Measurements from ENCODE around the gene SORCS2. TPM values are rescaled to one million over a fixed set of nuclear protein-coding genes. Genes with fewer than 3 reads are reported as not detected.

Gene SORCS2
- total and polyA plus RNA-seq, 2 donors (not counting 1 experiment from before 2014, with no cell fraction given): not detected

- no peak overlapping the region for H3K4me3 Mint-ChIP-seq
- H3K79me2 ChIP-seq (ENCODE audit: control insufficient read depth, insufficient read depth, low read length): no peaks in the 10 kb centered on the region
- POLR2A ChIA-PET: no interaction called here
- H3K4me2 ChIP-seq (replicated peaks; ENCODE audit: low read depth, low read length, poor library complexity, severe bottlenecking): no peak overlapping the region
- H3K9ac ChIP-seq (ENCODE audit: low read length): no peak overlapping the region
- no peaks in the 10 kb centered on the region for H3K27me3 ChIP-seq (replicated peaks in 1 of 4; ENCODE audit: control extremely low read depth in 1 of 4, control insufficient read depth in 3 of 4, insufficient read depth in 4 of 4, low read length in 3 of 4)
- H4K20me1 ChIP-seq (ENCODE audit: control insufficient read depth, insufficient read depth, low read length, poor library complexity, severe bottlenecking): no peaks in the 10 kb centered on the region
- no peaks in the 10 kb centered on the region for H3K9me3 Mint-ChIP-seq (ENCODE audit: insufficient read depth)
- no peaks in the 10 kb centered on the region for H3K27me3 Mint-ChIP-seq
- TF ChIP-seq, protein P1, sequence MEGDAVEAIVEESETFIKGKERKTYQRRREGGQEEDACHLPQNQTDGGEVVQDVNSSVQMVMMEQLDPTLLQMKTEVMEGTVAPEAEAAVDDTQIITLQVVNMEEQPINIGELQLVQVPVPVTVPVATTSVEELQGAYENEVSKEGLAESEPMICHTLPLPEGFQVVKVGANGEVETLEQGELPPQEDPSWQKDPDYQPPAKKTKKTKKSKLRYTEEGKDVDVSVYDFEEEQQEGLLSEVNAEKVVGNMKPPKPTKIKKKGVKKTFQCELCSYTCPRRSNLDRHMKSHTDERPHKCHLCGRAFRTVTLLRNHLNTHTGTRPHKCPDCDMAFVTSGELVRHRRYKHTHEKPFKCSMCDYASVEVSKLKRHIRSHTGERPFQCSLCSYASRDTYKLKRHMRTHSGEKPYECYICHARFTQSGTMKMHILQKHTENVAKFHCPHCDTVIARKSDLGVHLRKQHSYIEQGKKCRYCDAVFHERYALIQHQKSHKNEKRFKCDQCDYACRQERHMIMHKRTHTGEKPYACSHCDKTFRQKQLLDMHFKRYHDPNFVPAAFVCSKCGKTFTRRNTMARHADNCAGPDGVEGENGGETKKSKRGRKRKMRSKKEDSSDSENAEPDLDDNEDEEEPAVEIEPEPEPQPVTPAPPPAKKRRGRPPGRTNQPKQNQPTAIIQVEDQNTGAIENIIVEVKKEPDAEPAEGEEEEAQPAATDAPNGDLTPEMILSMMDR (IDR thresholded peaks at IDR 0.05): no peak
- TF ChIP-seq EZH2 (IDR thresholded peaks at IDR 0.05; ENCODE audit: borderline replicate concordance, insufficient read depth, low read depth, low read length, poor library complexity, severe bottlenecking): no peak
- 86% methylated on average over 8 of the region's 9 CpGs for WGBS (ENCODE audit: insufficient coverage)
- peaks cover 4% of the 10 kb centered on the region for H3K4me1 Mint-ChIP-seq
- peaks cover 0 to 2% (median 0%) of the 10 kb centered on the region in 3 donors for H3K9me3 ChIP-seq (ENCODE audit: control extremely low read depth in 1 of 3, control insufficient read depth in 2 of 3, insufficient read depth in 1 of 3, low read length in 2 of 3)
- H3K4me3 ChIP-seq (ENCODE audit: control extremely low read depth in 1 of 5, extremely low read depth in 1 of 5, insufficient read depth in 1 of 5, low read depth in 2 of 5, low read length in 4 of 5): no peak overlapping the region
- no peak overlapping the region for H3K27ac ChIP-seq (ENCODE audit: low read length in 2 of 2)
- DNase-seq (no peak), ATAC-seq (ENCODE audit: low read depth) (no peak)
- CTCF ChIA-PET: interaction anchor here (1.0 kb wide), 1 partner anchor 9 kb away, joined by 3 read pairs; no protein-coding TSS in a partner anchor
- H2AFZ ChIP-seq (ENCODE audit: insufficient read depth, low read depth, low read length, poor library complexity, severe bottlenecking): no peak overlapping the region
- no peak overlapping the region for H3K27ac Mint-ChIP-seq
- H3K4me1 ChIP-seq (ENCODE audit: control insufficient read depth in 2 of 2, insufficient read depth in 2 of 2, low read length in 2 of 2): no peaks in the 10 kb centered on the region
- no peaks in the 10 kb centered on the region for H3K36me3 ChIP-seq (replicated peaks in 1 of 2; ENCODE audit: control extremely low read depth in 1 of 2, control insufficient read depth in 1 of 2, extremely low read depth in 1 of 2, insufficient read depth in 2 of 2, low read length in 1 of 2)
- intact Hi-C loops (cut with micrococcal nuclease): no loop called here
Observed at GRCh38 chr4:7760228-7760627, 567.9 kb downstream of the SORCS2 start.

DNA sequence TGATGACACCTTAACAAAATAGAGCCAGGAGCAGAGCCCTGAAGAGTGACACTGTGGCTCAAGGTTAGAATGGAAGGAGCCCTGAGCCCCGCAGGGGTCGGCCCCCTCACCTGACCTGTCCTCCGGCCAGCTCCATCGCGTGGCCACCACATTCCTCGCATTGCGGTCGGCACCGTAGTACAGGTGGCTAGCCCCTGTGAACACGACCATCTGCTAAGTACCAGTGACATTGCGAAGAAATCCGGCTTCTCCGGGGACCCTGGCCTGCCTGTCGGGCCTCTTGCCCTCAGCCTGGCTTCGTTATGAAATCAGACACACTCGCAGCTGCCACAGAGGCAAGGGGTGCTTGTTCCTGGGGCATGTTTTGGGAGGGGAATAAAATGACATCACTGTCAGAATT is 568.4 kb downstream of the SORCS2 start:
- no peak overlapping the region for H3K9ac ChIP-seq (ENCODE audit: low read length)
- peaks cover 0 to 2% (median 0%) of the 10 kb centered on the region in 3 donors for H3K9me3 ChIP-seq (ENCODE audit: control extremely low read depth in 1 of 3, control insufficient read depth in 2 of 3, insufficient read depth in 1 of 3, low read length in 2 of 3)
- H2AFZ ChIP-seq (ENCODE audit: insufficient read depth, low read depth, low read length, poor library complexity, severe bottlenecking): no peak overlapping the region
- CTCF ChIA-PET: interaction anchor here (1.0 to 2.1 kb wide), 2 partner anchors 44 to 432 kb away, joined by 3 to 7 read pairs; no protein-coding TSS in a partner anchor
- no peaks in the 10 kb centered on the region for H3K9me3 Mint-ChIP-seq (ENCODE audit: insufficient read depth)
- no peak overlapping the region for H3K27ac Mint-ChIP-seq
- WGBS (ENCODE audit: insufficient coverage): 83% methylated on average over 14 of the region's 16 CpGs
- no peak overlapping the region for H3K4me2 ChIP-seq (replicated peaks; ENCODE audit: low read depth, low read length, poor library complexity, severe bottlenecking)
- no peaks in the 10 kb centered on the region for H4K20me1 ChIP-seq (ENCODE audit: control insufficient read depth, insufficient read depth, low read length, poor library complexity, severe bottlenecking)
- no peaks in the 10 kb centered on the region for H3K27me3 Mint-ChIP-seq
- no peaks in the 10 kb centered on the region for H3K27me3 ChIP-seq (replicated peaks in 1 of 4; ENCODE audit: control extremely low read depth in 1 of 4, control insufficient read depth in 3 of 4, insufficient read depth in 4 of 4, low read length in 3 of 4)
- POLR2A ChIA-PET: no interaction called here
- intact Hi-C loops (cut with micrococcal nuclease): no loop called here
- peaks cover 4% of the 10 kb centered on the region for H3K4me1 Mint-ChIP-seq
- no peak overlapping the region for H3K4me3 Mint-ChIP-seq
- DNase-seq (no peak), ATAC-seq (ENCODE audit: low read depth) (no peak)
- no peaks in the 10 kb centered on the region for H3K36me3 ChIP-seq (replicated peaks in 1 of 2; ENCODE audit: control extremely low read depth in 1 of 2, control insufficient read depth in 1 of 2, extremely low read depth in 1 of 2, insufficient read depth in 2 of 2, low read length in 1 of 2)
- no peaks in the 10 kb centered on the region for H3K4me1 ChIP-seq (ENCODE audit: control insufficient read depth in 2 of 2, insufficient read depth in 2 of 2, low read length in 2 of 2)
- no peaks in the 10 kb centered on the region for H3K79me2 ChIP-seq (ENCODE audit: control insufficient read depth, insufficient read depth, low read length)
- no peak for TF ChIP-seq EZH2 (IDR thresholded peaks at IDR 0.05; ENCODE audit: borderline replicate concordance, insufficient read depth, low read depth, low read length, poor library complexity, severe bottlenecking)
- TF ChIP-seq, protein P1 (IDR thresholded peaks at IDR 0.05): no peak
- H3K4me3 ChIP-seq (ENCODE audit: control extremely low read depth in 1 of 5, extremely low read depth in 1 of 5, insufficient read depth in 1 of 5, low read depth in 2 of 5, low read length in 4 of 5): no peak overlapping the region
- no peak overlapping the region for H3K27ac ChIP-seq (ENCODE audit: low read length in 2 of 2)
